PC-3 (cell line): Measurements from ENCODE around the gene S100A8. TPM values are rescaled to one million over a fixed set of nuclear protein-coding genes. Genes with fewer than 3 reads are reported as not detected.

Experiments used
- ATAC-seq: fragments of 200-7000 bp; cut with Tn5 transposase; 2 replicates; pipeline ENCODE4 v1.9.1; 2020; ENCODE audit warnings: mild to moderate bottlenecking, moderate library complexity
- BruUV-seq: library from RNA; stranded (reverse); fragments of 400-500 nt; replicated peaks from 2 replicates; lab custom pipeline; 2021; lab: Mats Ljungman, UMichigan
- CTCF ChIA-PET: fragments of 300-600 bp; sonication (Branson Sonifier 250); formaldehyde crosslinking; loops from one replicate; lab custom pipeline; 2022; ENCODE audit warnings: antibody characterized with exemption; lab: Charles Lee
- POLR2A ChIA-PET: fragments of 300-600 bp; sonication (Branson Sonifier 250); formaldehyde crosslinking; loops from one replicate; lab custom pipeline; 2022; ENCODE audit warnings: antibody characterized with exemption; ENCODE audit not compliant: unreplicated experiment; lab: Charles Lee
- DNase-seq: peaks from one replicate; pipeline ENCODE4 v3.0.0-alpha.2; 2015
- H2AFZ ChIP-seq: fragments of 300-600 bp; sonication (generic); 2 replicates; pipeline ENCODE4 v1.6.0; 2016; ENCODE audit warnings: antibody characterized with exemption, low read length
- H3F3A ChIP-seq: fragments of 300-600 bp; sonication (generic); one replicate; pipeline ENCODE4 v1.6.0; 2017; ENCODE audit warnings: antibody characterized with exemption, low read length, control low read depth, mild to moderate bottlenecking; ENCODE audit not compliant: unreplicated experiment
- H3K27ac ChIP-seq: fragments of 300-600 bp; sonication (generic); 2 replicates; pipeline ENCODE4 v1.5.1; 2016; ENCODE audit warnings: mild to moderate bottlenecking, low read length
- H3K27me3 ChIP-seq: fragments of 300-600 bp; sonication (generic); 2 replicates; pipeline ENCODE4 v1.6.1; 2016; ENCODE audit warnings: low read length, mixed read lengths
- H3K36me3 ChIP-seq: fragments of 300-600 bp; sonication (generic); 2 replicates; pipeline ENCODE4 v1.6.1; 2016; ENCODE audit warnings: low read depth, mixed run types, low read length, mixed read lengths
- H3K4me1 ChIP-seq: fragments of 300-600 bp; sonication (generic); 2 replicates; pipeline ENCODE4 v1.5.1; 2016; ENCODE audit warnings: low read length; ENCODE audit not compliant: insufficient read depth
- H3K4me2 ChIP-seq: fragments of 300-600 bp; sonication (generic); 2 replicates; pipeline ENCODE4 v1.6.0; 2016; ENCODE audit warnings: low read length
- H3K4me3 ChIP-seq: fragments of 300-600 bp; sonication (generic); 2 replicates; pipeline ENCODE4 v1.5.1; 2016; ENCODE audit warnings: mild to moderate bottlenecking, low read length, mixed read lengths
- H3K79me2 ChIP-seq: fragments of 300-600 bp; sonication (generic); 2 replicates; pipeline ENCODE4 v1.6.1; 2017; ENCODE audit warnings: low read length, mixed read lengths
- H3K9ac ChIP-seq: fragments of 300-600 bp; sonication (generic); 2 replicates; pipeline ENCODE4 v1.6.0; 2016; ENCODE audit warnings: mild to moderate bottlenecking, low read length
- H3K9me2 ChIP-seq: fragments of 300-600 bp; sonication (generic); replicated peaks from 2 replicates; pipeline ENCODE4 v1.6.1; 2016; ENCODE audit warnings: mixed run types, low read length, mixed read lengths
- H3K9me3 ChIP-seq: fragments of 300-600 bp; sonication (generic); 2 replicates; pipeline ENCODE4 v1.6.1; 2016; ENCODE audit warnings: low read length, mixed read lengths
- H4K20me1 ChIP-seq: fragments of 300-600 bp; sonication (generic); 2 replicates; pipeline ENCODE4 v1.6.1; 2016; ENCODE audit warnings: low read length, mixed read lengths
- CTCF ChIP-seq: fragments of 300-600 bp; sonication (generic); conservative IDR thresholded peaks from 2 replicates; pipeline ENCODE4 v1.5.1; 2017; ENCODE audit warnings: antibody characterized with exemption, low read depth, mild to moderate bottlenecking, low read length
- EZH2 ChIP-seq: fragments of 300-600 bp; sonication (generic); IDR thresholded peaks from one replicate; pipeline ENCODE4 v1.6.1; 2017; ENCODE audit warnings: antibody characterized with exemption, mild to moderate bottlenecking, low read length; ENCODE audit not compliant: unreplicated experiment
- EZH2phosphoT487 ChIP-seq: fragments of 300-600 bp; sonication (generic); IDR thresholded peaks from 2 replicates; pipeline ENCODE4 v1.6.1; 2018; ENCODE audit warnings: mild to moderate bottlenecking, antibody characterized with exemption, low read length, borderline replicate concordance
- intact Hi-C: fragments of 100-400 bp; cut with micrococcal nuclease; formaldehyde crosslinking; loops from 2 replicates; pipeline ENCODE4 v1.9.0; 2023
- total RNA-seq: library from RNA; depleted of rRNA; stranded (reverse); fragments of >200 nt; gene quantifications from 2 replicates; pipeline ENCODE4 v1.2.3, GENCODE V29; 2014

Gene S100A8
- total RNA-seq, 1 experiment from 2014 or later: 0.29 TPM

GRCh38 chr1:153343040-153343681 is 47.7 kb downstream of the S100A8 start:
- H3K9me3 ChIP-seq: no peaks in the 10 kb centered on the region
- no peaks in the 10 kb centered on the region for H3K36me3 ChIP-seq
- H3K9ac ChIP-seq: no peak overlapping the region
- no peaks in the 10 kb centered on the region for H3K4me1 ChIP-seq
- no peak overlapping the region for H3K4me3 ChIP-seq
- TF ChIP-seq EZH2phosphoT487 (no peak), CTCF (no peak), EZH2 (no peak)
- H3K9me2 ChIP-seq: no peaks in the 10 kb centered on the region
- no peak for ATAC-seq
- no peak overlapping the region for H2AFZ ChIP-seq
- no peak overlapping the region for H3K27ac ChIP-seq
- DNase-seq: no peak
- no peaks in the 10 kb centered on the region for H3F3A ChIP-seq
- no peak overlapping the region for H3K4me2 ChIP-seq
- POLR2A ChIA-PET: no interaction called here
- BruUV-seq: no TSS peak
- intact Hi-C loops: no loop called here
- no peaks in the 10 kb centered on the region for H4K20me1 ChIP-seq
- H3K27me3 ChIP-seq: peaks cover 97% of the 10 kb centered on the region
- CTCF ChIA-PET: interaction anchor here (0.7 kb wide), 1 partner anchor 1191 kb away, joined by 4 read pairs; no protein-coding TSS in a partner anchor
- H3K79me2 ChIP-seq: no peaks in the 10 kb centered on the region

GRCh38 chr1:153342178-153342577 is 48.7 kb downstream of the S100A8 start:
- H3K9me2 ChIP-seq: no peaks in the 10 kb centered on the region
- H3K9me3 ChIP-seq: no peaks in the 10 kb centered on the region
- no peak overlapping the region for H3K27ac ChIP-seq
- no peaks in the 10 kb centered on the region for H3K79me2 ChIP-seq
- TF ChIP-seq CTCF: no peak
- TF ChIP-seq EZH2phosphoT487: no peak
- no peak for TF ChIP-seq EZH2
- H3K4me1 ChIP-seq: no peaks in the 10 kb centered on the region
- H3K9ac ChIP-seq: no peak overlapping the region
- H3K4me3 ChIP-seq: no peak overlapping the region
- ChIA-PET POLR2A (no interaction called here), CTCF (no interaction called here)
- intact Hi-C loops: no loop called here
- H3F3A ChIP-seq: no peaks in the 10 kb centered on the region
- BruUV-seq: no TSS peak
- DNase-seq (no peak), ATAC-seq (no peak)
- no peaks in the 10 kb centered on the region for H3K36me3 ChIP-seq
- H2AFZ ChIP-seq: no peak overlapping the region
- H3K4me2 ChIP-seq: no peak overlapping the region
- H4K20me1 ChIP-seq: no peaks in the 10 kb centered on the region
- peaks cover 100% of the 10 kb centered on the region for H3K27me3 ChIP-seq

- TF ChIP-seq CTCF (no peak), EZH2 (no peak), EZH2phosphoT487 (no peak)
- H3F3A ChIP-seq: no peaks in the 10 kb centered on the region
- no peaks in the 10 kb centered on the region for H3K9me2 ChIP-seq
- no peak overlapping the region for H3K9ac ChIP-seq
- peaks cover 96% of the 10 kb centered on the region for H3K27me3 ChIP-seq
- no peak for ATAC-seq
- no peak overlapping the region for H3K4me2 ChIP-seq
- H3K27ac ChIP-seq: no peak overlapping the region
- H2AFZ ChIP-seq: no peak overlapping the region
- CTCF ChIA-PET: no interaction called here
- H3K36me3 ChIP-seq: no peaks in the 10 kb centered on the region
- no peaks in the 10 kb centered on the region for H3K79me2 ChIP-seq
- BruUV-seq: no TSS peak
- no peaks in the 10 kb centered on the region for H3K4me1 ChIP-seq
- no peaks in the 10 kb centered on the region for H4K20me1 ChIP-seq
- intact Hi-C loops: no loop called here
- no peaks in the 10 kb centered on the region for H3K9me3 ChIP-seq
- POLR2A ChIA-PET: no interaction called here
- DNase-seq: no peak
- H3K4me3 ChIP-seq: no peak overlapping the region
Observed at GRCh38 chr1:153341431-153341934, 49.4 kb downstream of the S100A8 start.
